ENCODE data around the gene ALG1. TPM values are rescaled to one million over a fixed set of nuclear protein-coding genes. Genes with fewer than 3 reads are reported as not detected.

The ALG1 gene
- total and polyA plus RNA-seq, 2 of the 13 experiments (the other 11 are each of a cell fraction or from before 2014, with no cell fraction given), result 43.3 to 75.6 TPM

DNA sequence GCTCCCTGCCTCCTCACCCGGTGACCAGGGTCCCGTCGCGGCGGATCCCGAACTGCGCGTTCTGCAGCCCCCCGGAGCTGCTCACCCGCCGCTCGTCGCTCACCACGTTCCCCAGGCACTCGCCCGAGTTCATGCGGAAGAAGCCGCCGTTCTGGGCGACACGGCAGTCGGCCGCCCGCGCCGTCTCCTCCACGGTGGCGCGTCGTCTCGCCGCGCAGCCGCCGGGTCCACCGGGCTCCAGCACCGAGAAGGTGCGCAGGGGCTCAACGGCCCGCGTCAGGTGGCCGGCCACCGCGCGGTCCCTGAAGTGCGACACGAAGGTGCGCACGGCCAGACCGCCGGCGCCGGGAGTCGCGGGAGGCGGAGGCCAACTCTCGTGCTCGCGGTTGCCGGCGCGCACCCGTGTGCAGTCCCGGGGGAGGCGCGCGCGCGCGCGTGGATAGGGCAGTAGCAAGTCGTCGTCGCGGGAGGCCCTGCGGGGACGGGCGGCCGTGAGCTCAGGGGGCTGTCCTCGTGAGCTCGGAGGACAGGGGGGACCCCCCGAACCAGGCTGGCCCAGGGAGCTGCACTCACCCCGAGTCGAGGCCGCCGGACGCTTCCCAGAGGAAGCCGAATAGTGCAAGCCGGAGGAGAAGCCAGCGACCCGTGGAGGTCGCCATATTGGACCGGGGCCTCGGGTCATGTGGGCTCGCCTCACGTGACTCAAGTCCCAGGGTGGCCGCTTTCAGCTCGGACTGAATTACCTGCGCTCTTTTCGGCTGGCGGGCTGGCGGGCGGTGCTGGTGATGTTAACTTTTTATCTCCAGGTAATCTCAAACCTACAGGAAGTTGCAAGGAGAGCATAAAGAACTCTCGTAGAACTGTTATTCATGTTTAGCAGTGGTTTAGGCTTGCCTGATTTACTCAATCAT lies 38.1 kb upstream of the ALG1 start, which contains the start of gene NAGPA (continued):
- TF ChIP-seq STAT6 (CRISPR knock-in tag; IDR thresholded peaks at IDR 0.05; ENCODE audit: borderline replicate concordance) (0 out of 2 replicates have a peak, but pooled peaks have one; percentile 33), ZBTB49 (CRISPR knock-in tag; IDR thresholded peaks at IDR 0.05; ENCODE audit: borderline replicate concordance) (0 out of 2 replicates have a peak, but pooled peaks have one; percentile 55), ZBTB42 (CRISPR knock-in tag; IDR thresholded peaks at IDR 0.05) (peak; percentile 42), RFXANK (CRISPR knock-in tag; IDR thresholded peaks at IDR 0.05) (peak; percentile 92; the same call in 1 of the 2 replicates), RFXAP (CRISPR knock-in tag; IDR thresholded peaks at IDR 0.05; ENCODE audit: borderline replicate concordance) (peak; percentile 96), HMGA1 (CRISPR knock-in tag; conservative IDR thresholded peaks at IDR 0.05) (no peak), RBFOX2 (IDR thresholded peaks at IDR 0.05; ENCODE audit: low read depth, low read length) (peak; percentile 96), CHD4 (IDR thresholded peaks at IDR 0.05; ENCODE audit: borderline replicate concordance, low read length) (no peak), TCF12 (IDR thresholded peaks at IDR 0.05) (no peak), TCF12 (CRISPR knock-in tag; IDR thresholded peaks at IDR 0.05) (peak; percentile 84), HNF4A (CRISPR knock-in tag; IDR thresholded peaks at IDR 0.05) (peak; percentile 62), ZNF709 (CRISPR knock-in tag; IDR thresholded peaks at IDR 0.05) (peak; percentile 89; the same call in 1 of the 2 replicates), DPF2 (CRISPR knock-in tag; IDR thresholded peaks at IDR 0.05; ENCODE audit: borderline replicate concordance, low read depth) (peak; percentile 28; the same call in 1 of the 2 replicates), ZNF652 (CRISPR knock-in tag; IDR thresholded peaks at IDR 0.05; ENCODE audit: borderline replicate concordance, low read depth) (no peak), PAX8 (CRISPR knock-in tag; IDR thresholded peaks at IDR 0.05; ENCODE audit: borderline replicate concordance) (no peak), ZNF17 (CRISPR knock-in tag; IDR thresholded peaks at IDR 0.05) (no peak), FOSL2 (CRISPR knock-in tag; IDR thresholded peaks at IDR 0.05) (peak; percentile 78), AHR (CRISPR knock-in tag; IDR thresholded peaks at IDR 0.05) (peak; percentile 93), MIER3 (CRISPR knock-in tag; IDR thresholded peaks at IDR 0.05; ENCODE audit: borderline replicate concordance) (peak; percentile 96)
- TF ChIP-seq, protein P1, sequence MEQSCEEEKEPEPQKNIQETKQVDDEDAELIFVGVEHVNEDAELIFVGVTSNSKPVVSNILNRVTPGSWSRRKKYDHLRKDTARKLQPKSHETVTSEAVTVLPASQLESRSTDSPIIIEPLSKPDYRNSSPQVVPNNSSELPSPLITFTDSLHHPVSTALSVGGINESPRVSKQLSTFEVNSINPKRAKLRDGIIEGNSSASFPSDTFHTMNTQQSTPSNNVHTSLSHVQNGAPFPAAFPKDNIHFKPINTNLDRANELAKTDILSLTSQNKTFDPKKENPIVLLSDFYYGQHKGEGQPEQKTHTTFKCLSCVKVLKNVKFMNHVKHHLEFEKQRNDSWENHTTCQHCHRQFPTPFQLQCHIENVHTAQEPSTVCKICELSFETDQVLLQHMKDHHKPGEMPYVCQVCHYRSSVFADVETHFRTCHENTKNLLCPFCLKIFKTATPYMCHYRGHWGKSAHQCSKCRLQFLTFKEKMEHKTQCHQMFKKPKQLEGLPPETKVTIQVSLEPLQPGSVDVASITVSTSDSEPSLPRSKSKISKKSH (CRISPR knock-in tag; IDR thresholded peaks at IDR 0.05; ENCODE audit: borderline replicate concordance), result peak; percentile 74; the same call in 1 of the 2 replicates
- TF ChIP-seq, protein P2, sequence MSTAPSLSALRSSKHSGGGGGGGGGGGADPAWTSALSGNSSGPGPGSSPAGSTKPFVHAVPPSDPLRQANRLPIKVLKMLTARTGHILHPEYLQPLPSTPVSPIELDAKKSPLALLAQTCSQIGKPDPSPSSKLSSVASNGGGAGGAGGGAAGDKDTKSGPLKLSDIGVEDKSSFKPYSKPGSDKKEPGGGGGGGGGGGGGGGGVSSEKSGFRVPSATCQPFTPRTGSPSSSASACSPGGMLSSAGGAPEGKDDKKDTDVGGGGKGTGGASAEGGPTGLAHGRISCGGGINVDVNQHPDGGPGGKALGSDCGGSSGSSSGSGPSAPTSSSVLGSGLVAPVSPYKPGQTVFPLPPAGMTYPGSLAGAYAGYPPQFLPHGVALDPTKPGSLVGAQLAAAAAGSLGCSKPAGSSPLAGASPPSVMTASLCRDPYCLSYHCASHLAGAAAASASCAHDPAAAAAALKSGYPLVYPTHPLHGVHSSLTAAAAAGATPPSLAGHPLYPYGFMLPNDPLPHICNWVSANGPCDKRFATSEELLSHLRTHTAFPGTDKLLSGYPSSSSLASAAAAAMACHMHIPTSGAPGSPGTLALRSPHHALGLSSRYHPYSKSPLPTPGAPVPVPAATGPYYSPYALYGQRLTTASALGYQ (CRISPR knock-in tag; IDR thresholded peaks at IDR 0.05), result peak; percentile 95
